Dedifferentiated amniotic fluid mesenchymal stem cell (primary cell): ENCODE data around the gene SRSF8.

Source experiments
- DNase-seq: peaks from one replicate; pipeline ENCODE4 v3.0.0-alpha.2; 2016; ENCODE audit errors: extremely low spot score

SRSF8 gene

DNA sequence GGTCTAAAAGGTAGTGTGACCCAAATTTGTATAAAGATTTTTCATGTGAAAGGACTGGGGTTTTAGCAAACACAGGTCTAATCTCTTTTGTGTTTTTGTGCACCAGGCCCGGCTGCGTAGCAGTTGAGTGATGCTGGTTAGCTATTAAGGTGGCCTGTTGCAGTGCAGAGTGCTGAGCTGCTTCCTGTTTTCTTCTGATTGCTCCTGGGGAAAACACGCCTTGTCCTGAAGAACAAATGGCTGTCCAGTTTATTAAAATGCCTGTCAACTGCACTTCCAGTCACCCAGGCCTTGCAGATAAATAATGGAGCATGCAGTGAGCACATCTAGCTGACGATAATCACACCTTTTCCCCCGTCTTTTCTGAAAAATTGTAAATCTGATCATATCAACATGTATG is 1.8 kb downstream of the SRSF8 start:
- peak; percentile 93 for DNase-seq

DNA sequence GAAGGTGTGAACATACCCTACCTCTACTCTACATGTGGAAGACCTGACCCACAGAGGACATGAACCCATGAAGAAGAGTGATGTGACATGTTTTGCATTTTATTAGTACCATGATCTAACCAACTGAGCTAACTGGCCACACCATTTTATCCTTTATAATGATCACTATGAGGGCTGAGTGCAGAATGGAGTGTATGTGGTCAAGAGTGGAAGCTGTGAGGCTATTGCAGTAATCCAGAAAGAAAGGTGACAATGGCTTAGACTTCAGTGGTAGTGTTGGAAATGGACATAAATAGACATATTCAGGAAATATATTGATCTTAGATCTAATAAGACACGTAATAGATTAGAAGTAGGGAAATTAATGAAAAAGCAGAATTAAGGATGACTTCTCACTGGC is 3.8 kb downstream of the SRSF8 start:
- DNase-seq, result no peak

DNA sequence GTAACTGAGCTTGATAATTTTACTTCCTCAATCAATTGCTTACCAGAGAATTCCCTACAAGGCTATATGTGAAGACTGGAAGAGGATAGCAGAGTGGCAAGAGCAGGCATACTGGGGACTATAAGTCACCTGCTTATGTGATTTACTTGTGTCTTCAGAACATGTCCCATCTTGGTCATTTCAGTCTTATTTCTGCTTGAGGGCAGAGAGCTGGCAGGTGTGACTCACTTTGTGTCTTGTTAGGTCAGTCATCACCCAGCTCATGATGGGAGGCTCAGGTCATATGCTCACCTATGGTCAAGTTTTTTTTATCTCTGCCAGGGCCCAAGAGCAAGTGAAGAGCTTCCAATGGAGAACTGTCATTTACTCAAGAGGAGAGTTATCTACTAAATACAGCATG is 6.2 kb downstream of the SRSF8 start:
- DNase-seq, result no peak

DNA sequence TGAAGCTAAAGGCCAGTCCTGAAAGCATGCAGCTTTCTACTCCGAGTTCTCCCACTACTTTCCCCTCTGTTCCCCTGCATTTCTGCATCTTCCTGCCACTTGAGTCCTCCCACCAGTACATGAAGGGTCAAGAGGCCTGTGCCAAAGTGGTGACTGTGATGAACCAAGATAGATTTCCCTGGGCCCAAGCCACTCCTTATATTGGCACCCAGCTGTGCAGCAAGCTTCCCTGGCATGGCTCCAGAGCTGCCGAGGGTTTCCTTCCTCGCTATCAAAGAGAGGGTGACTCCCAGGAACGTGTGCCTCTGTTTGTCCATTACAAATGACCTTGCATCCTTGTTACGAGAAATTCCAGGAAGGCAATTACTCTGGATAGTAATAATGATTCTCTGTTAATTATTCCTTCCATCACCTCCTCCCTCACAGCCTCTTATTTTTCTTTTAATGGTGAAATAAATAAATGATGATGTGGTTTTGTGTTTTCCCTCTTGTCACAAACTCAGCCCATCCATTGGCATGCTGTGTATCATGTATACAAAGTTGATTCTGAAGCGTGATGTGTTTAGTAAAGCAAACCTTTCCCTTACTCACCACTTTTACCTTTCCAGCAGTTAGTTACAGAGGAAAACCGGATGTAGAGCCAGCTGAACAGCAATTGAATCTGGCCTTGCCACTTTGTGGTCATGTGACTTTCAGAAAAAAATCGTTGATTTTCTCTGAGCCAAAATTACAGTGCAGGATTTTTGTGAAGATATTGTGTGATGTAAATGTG is 8.3 kb downstream of the SRSF8 start:
- DNase-seq, result no peak

DNA sequence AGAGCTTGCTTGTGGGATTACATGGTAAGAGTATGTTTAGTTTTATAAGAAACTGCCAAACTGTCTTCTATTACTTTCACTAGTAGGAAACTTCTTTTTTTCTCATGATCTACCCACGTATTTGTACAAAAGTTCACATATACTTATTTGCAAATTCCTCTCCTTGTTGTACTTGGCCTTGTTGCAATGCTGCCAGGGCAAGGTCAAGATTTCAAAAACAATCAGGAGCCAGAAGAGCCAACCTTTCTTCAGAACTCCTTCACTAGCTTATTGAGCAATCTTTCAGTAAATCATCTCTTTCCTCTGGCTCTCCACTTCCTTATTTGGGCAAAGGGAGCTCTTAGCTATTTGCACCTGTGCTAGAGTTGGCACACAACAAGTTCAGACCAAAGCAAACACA is 9.7 kb downstream of the SRSF8 start:
- DNase-seq, result peak; percentile 64

DNA sequence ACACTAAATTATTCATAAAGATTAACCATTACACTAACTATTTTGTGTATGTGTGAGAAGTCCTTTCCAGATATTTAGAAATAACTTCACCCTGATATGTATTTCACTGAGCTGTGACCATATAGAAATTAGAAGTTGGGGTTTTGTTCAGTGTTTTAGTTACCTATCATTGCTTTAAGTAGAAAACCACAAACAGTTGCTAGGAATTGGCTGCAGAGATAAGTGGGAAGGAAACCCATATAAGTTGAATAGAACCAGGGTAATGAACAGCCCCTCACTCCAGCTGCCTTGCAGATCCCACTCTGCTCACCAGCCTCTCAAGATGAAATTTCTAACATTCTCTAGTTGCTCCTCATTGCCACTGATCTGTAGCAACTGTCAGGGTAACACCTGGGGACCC is 10.3 kb downstream of the SRSF8 start:
- no peak for DNase-seq

DNA sequence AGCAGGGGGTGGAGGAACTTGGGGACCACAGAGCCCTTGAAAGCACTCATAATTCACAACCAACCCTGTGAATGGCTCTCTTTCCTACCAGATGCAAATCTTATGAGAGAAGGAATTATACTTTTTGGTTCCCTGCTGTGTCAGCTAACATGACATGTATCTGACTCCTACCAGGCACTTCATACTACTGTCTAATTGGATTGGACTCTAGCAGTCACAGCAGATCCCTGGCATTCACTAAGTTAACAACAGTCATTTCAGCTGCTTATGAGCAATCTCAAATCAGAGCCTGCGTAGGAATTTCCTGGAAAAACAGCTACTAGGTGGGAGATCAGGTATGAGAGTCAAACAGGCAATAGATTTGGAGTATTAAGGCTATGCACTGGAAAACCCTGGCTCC is 11.8 kb downstream of the SRSF8 start:
- no peak for DNase-seq

DNA sequence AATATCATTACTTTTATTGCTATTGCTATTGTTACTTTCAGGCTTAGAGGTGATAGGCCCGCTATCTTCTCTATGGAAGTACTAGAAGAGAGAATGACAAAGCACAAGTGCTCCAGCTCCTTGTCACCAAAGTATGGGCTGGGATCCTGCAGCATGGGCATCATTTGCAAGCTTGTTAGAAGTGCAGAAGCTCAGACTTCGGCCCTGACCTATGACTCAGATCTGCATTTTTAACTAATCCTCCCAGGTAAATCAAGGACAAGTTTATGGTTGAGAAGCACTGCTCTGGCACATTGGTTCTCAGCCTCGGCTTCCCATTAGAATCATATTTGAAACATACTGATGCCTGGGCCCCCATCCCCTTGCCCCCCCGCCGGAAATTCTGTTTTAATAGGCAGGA is 14.3 kb downstream of the SRSF8 start:
- DNase-seq, result no peak

DNA sequence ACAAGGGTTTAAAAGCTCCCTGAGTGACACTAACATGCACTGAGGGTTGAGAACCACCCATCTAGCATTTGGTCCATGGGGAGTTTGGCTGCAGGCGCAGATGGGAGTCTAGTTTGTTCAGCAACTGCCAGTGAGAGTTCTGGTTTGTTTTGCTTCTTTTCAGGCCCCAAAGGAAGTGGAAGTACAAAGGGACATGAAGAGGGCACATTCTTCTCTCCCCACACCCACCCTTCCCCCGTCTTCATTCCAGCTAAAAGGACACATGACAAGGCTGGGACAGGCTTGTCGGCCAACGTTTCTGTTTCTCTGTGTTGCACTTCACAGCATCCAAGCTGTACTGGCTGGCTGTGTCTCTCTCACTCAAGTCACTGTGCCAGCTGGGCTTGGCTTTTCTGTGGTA is 14.7 kb downstream of the SRSF8 start:
- DNase-seq, result no peak

DNA sequence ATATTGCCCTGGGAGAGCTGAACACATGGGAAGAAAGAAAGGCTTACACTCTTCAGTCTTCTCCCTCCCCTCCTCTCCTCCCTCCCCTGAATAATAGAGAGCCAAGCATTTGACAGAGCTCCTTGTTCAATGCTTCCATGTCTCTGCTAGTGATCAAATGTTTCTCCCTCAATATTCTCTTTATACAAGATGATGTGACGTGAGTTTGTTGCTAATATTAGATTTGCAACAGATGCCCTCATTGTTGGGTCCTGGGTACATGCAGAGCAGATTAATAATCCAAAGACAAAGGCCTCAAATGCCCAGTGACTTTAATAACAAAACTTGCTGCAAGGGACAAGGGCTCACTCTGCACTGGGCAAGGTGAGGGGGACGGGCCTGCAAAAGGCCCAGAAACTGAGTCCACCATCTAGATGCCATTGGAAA is 15.9 kb downstream of the SRSF8 start:
- no peak for DNase-seq

DNA sequence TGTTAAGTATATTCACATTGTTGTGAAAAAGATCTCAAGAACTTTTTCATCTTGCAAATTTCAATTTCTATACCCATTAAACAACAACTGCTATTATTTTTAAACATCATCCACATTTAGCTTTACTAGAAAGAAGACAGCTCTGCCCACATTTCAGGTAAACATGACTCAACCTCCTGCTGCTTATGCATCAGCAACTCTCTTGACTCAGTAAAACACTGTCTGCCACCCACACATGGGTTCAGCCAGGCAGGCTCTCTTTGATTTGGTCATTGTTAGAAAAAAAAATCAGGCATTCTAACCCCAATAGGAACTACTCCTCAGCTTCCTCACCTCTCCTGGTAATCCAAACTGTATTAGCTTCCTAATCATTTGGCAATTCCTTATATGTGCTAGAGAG is 17.8 kb downstream of the SRSF8 start:
- no peak for DNase-seq

DNA sequence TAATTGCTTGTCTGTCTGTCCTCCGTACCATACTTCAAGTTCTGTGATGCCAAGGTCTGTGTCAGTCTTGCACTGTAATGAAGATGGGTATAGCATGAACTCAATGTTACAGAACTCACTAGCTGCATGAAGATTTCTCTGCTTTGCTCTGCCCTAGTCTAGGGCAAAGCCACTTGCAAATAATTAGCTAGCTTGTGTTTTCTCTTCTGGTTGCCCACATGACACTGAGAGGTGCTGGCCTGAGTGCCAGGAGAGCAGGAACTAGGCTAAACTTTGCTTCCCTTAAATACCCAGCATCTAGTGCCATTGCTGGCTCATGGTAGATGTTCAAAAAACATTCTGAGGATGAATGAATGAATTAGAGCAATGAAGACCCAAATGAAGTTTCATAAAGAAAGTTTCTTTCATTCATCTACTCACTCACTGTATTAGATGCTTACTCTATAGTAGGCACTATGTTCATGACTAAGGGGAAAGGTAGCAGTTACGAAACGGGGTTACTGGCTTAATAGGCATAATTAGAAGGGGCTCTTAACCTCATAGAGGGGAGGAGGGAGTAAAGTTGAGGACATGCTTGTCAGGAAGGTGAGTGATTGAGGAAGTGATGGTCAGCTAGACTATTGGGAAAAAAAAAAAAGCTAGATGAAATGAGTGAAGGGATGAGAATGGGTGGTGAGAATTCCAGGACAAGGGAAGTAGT is 18.5 kb downstream of the SRSF8 start:
- DNase-seq, result no peak

DNA sequence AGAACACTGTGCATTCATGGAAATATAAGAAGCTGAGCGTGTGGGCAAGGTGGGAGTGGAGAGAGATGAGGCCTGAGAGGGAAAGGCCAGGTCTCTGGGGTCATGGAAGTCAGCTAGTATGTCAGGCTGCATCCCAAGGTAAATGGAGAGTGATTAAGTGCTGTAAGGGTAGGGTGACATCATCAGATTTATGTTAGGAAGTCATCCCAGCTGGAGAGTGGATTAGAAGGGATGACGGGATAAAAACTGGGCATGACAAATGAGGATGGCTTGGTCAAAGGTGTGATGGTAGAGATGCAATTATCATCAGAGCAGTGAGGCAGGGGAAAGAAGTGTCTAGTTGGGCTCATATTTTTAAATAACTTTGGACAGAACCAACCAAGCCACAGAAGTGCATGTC is 19.4 kb downstream of the SRSF8 start:
- DNase-seq, result no peak

DNA sequence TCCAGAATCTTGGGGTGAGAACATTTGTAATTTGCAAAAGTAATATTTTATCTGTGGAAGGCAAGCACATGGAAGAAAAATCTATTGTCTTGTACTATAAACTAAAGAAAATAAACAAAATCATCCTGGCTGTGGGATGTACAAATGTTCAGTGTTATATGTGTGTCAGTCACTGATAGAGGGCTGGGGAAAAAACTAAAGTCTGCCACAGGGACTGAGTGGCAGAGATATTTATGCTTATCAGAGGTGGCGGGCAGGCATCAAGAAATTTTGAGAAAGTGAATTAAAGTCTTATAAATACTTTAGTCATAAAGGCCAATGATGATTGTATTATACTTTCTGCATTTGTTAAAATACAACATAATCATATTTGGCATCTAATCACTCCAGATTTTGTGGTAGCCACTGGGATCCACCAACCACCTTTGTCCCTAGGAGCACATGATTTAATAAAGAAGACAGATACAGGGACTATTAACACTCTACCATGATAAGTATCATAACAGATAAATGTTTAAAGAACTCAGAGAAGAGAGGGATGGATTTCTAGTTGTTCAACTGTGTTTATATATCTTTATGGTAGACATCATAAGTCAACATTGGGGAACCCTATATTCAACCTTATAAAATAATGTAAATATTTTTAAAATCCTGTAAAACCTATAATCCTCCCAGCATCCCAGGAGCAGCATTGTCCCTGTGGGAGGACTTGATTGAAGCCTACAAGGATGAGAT is 20.3 kb downstream of the SRSF8 start:
- DNase-seq, result no peak

DNA sequence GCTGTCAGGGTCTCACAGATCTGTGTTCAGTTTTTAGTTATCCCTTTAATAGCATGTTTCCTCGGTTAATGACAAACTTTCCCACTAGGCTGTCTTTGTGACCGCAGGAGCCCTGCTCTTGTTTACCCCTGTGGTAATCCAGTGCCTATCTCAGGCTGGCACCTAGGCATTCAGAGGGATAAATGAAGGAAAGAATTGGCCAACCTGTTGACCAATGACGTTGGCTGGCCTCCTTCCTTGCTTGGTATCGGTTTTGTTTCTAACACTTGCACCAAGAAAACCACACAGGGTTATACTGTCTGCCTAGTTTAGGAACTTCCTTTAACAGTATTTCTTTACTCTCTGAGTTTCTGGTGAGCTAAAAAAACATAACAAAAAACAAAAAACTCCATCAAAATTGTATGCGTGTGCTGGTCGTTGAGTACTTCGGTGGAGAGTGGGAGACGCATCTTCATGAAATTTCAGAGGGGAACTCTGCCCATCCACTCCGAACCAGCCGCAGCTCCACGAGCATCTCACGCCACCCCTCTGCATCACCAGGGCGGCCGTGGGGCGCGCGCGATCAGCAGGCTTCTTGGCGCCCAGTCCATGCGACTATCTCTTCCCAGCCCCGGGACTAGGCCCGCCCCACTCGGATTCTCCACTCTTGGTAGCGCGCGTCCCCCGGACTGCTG is 22.4 kb downstream of the SRSF8 start:
- DNase-seq, result peak; percentile 24

DNA sequence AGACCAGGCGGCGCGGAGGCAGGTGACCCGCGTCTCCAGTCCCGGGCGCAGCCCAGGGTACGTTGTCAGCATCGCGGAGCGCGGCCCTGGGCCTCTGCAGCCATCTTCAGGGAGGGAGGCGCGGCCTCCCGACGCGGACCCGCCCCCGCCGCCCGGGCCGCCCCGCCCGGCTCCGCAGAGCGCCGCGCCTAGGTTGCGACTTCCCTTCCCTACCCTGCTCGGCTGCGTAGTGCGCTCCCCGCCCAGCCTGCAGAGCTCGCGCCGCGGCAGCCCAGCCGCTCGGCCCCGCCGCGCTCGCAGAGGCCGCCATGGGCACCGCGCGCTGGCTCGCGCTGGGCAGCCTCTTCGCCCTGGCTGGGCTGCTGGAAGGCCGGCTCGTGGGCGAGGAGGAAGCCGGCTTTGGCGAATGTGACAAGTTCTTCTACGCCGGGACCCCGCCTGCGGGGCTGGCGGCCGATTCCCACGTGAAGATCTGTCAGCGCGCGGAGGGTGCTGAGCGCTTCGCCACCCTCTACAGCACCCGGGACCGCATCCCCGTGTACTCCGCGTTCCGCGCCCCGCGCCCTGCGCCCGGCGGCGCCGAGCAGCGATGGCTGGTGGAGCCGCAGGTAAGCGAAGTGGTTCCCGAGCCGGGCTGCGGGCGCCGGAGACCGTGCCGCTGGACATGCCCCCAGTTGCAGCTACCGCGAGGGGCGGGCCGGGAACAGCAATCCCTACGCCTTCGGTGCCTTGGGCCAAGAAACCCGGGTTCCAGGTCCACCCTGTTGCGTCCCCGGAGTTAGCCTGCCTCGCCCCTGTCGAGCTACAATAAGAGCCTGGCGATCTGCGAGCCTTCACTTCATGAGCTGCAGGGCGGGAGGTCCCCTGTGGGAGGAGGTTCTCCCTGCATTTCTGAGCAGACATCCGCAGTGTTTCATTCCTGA is 23.2 kb downstream of the SRSF8 start, which contains the start of gene ENDOD1:
ENDOD1 (plus strand) TSS at position 227 of the 923 bp plus-strand sequence; CDS start at position 309, 82 bp downstream.
- DNase-seq, result peak; percentile 78

DNA sequence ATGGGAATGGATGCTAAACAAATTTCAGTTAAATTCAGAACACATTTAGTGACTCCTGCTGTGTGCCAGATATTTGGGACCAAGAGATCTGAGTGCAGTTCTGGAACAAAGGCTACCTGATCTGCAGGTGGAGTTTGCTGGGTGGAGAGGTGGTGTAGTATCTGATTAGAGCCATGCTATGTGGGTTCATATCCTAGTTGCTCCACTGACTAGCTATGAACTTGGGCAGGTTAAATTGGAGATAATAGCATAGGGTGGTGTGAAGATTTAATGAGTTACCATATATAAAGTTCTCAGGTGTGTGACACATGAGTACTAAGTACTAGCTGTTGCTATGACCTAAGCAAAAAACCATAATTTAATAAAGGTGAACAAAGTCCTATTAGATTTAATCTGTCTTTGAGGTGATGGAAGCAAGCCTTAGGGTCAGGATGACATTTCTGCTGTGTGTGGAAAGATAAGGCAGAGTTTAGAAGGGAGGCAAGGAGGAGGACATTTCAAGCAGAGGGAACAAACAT is 25.0 kb downstream of the SRSF8 start:
- no peak for DNase-seq

DNA sequence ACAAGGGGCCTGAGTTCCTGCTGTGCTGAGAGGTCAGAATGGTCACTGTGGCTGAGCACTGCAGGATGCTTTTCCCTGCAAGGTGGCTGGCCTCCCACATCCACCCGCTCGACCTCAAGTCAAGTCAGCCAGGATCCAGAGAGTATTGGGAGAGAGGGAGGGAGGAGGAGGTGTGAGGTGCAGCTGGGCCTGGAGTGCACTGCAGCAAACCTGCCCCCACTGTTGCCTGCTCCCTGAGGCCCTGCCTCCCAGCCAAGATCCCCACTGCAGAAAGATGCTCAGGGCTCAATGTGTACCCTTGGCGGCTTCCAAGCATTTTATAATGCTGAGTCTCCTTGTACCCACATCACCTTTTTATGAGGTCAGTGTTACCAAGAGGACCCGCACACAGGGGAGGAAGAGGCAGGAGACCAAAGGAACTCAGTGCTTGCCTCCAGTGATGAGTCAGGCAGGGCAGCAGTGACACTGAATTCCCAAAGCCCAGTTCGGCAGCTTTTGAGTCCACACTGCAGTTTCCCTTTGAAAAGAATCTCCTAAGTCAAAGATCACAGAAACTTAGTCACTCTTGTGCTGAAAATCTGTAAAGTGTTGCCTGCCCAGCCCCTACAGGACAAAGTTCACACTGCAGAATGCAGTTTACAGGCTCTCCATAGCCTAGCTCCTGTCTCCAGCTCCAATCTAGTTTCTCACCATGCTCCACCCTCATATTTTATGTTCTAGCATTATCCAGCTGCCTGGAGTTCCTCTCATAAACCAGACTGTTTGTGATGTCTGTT is 26.0 kb downstream of the SRSF8 start:
- DNase-seq, result peak; percentile 39

DNA sequence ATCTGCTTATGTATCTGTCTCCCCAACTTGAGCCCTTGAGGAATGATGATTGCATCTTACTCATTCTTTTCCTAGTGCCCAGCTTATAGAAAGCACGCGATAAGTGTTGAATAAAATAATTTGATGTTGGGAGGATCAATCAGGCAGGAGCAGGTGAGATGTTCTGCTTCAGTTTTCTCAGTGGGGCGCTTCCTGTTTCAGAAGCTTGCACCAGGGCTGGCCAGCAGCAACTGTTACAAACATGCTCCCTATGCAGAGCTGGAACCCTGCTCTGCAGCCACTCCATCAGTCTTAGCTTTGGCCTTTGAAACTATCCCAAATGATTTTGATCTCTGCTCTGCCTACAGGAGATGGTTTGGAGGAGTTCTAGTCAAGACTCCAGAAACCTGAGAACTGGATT is 26.8 kb downstream of the SRSF8 start:
- DNase-seq, result no peak
